Right renal pelvis (tissue), 4 donors: Measurements from ENCODE around the gene RPAP2. TPM values are rescaled to one million over a fixed set of nuclear protein-coding genes. Genes with fewer than 3 reads are reported as not detected.
"Not testable (repeated sequence)": the region's sequence is repeated elsewhere in the genome, so short reads cannot be mapped to it uniquely, and the experiment has no call there.

Experiments used
- DNase-seq, 4 donors: peaks; one replicate each; pipeline ENCODE4 v3.0.0-alpha.2; 2013; ENCODE audit warnings: low read depth in 4 of 4, low spot score in 3 of 4, missing footprints in 1 of 4
- polyA plus RNA-seq, 4 donors: library from polyadenylated mRNA; unstranded; fragments of 120-200 nt; gene quantifications; one replicate each; pipeline ENCODE4 v1.2.1, GENCODE V29; 2013; ENCODE audit not compliant: insufficient read length in 4 of 4

The RPAP2 gene
- polyA plus RNA-seq, 4 donors = 28.9 to 38.7 (median 36.0) TPM

DNA sequence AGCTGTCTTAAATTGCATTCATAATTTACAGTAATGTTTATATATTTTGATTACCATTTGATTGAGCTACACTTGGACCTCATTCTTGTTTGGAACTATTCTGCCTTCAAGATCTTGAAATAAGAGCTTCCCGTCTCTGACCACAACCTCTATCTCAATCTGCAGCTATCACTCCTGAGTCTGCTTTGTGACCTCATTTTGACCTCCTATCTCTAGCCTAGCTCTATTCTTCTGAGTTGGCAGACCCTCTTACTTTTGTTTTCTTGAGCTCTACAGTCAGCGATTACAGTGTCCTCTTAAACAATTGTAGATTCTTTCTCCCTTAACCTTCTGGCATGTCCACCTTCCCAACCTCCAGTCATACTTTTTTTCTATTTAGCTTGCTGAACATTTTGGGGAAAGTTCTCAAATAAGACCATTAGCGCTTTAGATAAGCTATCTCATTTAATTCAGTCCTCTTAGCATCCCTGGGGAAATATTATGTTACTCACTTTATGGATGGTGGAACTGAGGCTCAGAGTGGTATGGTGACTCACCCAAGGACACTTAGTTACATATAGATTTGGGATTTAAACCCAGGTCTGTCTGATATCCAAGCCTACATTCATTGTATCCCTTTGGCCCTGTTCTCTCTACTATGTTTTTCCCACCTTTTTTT lies 19.1 kb downstream of the RPAP2 start:
- no peak for DNase-seq

DNA sequence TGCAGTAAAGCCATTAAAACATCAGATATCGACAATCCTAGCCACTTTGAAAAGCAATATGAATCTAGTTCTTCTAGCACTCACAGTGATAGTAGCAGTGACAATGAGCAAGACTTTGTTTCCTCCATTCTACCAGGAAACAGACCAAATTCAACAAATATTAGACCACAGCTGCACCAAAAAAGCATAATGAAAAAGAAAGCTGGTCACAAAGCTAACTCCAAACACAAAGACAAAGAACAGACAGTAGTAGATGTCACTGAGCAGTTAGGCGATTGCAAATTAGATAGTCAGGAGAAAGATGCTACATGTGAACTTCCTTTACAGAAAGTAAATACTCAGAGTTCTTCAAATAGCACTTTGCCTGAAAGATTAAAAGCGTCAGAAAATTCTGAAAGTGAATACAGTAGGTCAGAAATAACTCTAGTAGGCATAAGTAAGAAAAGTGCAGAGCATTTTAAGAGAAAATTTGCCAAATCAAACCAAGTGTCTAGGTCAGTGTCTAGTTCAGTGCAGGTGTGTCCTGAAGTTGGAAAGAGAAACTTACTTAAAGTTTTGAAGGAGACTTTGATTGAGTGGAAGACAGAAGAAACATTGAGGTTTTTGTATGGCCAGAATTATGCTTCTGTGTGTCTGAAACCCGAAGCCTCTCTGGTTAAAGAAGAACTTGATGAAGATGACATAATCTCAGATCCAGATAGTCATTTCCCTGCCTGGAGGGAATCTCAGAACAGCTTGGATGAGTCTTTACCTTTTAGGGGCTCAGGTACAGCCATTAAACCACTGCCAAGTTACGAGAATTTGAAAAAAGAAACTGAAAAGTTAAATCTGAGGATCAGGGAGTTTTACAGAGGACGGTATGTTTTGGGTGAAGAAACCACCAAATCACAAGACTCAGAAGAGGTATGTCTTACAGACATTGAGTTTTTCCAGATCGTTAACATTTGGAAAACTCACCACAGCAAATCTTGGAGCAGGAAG lies 24.9 kb downstream of the RPAP2 start:
- DNase-seq = no peak

DNA sequence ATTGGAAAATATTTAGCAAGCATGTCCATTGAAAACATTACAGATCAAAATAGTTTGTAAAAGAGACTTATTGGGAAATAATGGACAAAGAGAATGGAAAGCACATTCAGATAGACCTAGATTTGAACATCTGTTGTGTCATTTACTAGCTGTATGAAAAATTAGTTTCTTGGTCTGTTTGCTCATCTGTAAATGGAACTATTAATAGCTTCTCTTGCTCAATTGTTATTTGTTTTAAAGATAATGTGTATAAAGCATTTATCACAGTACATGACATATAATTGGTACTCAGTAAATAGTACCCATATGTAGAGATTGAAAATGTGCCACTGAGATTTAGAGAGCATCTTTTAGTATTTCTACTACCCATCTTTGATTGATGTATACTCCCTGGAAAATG lies 25.9 kb downstream of the RPAP2 start:
- no peak for DNase-seq

DNA sequence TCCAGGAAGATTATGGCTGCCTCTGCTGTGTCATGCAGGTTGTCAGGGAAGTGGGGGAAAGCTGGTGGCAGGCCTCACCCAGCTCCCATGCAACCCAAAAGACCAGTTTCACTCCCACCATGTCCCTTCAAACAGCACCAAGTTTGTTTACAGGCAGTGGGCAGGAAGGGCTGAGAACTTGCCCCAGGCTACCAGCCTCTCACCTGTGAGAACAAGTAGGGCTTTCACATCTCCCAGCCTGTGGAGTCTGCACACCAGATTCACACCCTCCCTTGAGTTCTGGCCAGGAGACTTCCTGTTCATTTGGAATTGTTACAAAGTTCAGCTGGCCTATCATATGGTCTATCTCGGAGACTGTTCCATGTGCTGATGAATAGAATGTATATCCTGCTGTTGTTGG lies 27.8 kb downstream of the RPAP2 start:
- DNase-seq = no peak

DNA sequence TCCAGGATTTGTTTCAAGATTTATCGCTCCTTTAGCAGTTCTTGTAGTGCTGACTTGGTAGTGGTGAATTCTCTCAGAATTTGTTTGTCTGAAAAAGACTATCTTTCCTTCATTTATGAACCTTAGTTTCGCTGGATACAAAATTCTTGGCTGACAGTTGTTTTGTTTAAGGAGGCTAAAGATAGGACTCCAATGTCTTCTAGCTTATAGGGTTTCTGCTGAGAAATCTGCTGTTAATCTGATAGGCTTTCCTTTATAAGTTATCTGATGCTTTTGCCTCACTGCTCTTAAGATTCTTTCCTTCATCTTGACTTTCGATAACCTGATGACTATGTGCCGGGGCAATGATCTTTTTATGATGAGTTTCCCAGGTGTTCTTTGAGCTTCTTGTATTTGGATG lies 28.9 kb downstream of the RPAP2 start:
- no peak for DNase-seq

DNA sequence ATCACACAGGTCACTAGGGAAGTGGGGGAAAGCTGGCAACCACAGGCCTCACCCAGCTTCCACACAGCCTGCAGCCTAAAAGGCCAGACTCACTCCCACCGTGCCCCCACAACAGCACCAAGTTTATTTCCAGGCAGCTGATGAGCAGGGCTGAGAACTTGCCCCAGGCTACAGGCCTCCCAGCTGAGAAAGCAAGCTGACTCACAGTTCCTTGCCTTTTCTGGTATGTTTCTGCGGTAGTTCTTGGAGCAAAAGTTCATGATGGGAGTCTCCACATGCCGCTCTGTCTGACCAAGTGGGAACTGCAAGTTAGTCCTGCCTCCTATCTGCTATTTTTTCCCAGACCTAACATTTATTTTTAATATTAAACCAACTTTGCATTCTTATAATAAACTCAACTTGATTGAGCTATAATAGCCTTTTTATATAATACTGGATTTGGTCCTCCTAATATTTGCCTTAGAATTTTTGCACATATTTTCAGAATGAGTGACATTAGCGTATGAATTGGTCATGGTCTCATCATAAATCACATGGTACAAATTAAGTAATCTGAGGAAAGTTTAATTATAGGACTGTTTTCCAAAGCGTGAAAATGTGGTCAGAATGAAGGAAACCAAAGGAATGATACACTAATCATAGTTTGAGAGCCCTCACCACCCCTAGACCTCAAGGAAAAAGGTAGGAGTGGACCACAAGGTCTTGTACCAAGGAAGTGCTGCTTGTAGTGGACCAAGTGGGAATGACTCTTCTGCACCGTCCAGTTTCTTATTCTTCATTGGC lies 30.7 kb downstream of the RPAP2 start:
- DNase-seq = no peak

DNA sequence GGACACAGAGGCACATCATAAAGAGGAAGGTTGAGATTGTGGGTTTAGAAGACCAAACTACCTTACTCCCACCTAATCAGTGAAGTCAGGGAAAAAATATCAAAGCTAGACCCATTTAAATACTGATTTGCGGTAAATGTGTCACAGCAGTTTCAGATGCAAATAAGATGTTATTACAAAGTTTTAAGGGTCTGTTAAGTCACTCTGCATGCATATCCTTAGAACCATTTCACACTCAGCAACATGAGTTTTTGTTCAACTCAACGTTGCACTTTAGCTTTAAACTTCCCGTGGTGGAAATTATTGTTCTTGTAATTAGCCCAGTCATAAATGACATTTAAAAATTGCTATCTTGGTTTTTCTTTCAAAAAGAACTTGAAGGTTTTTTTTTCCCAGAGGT lies 34.8 kb downstream of the RPAP2 start:
- DNase-seq = no peak

DNA sequence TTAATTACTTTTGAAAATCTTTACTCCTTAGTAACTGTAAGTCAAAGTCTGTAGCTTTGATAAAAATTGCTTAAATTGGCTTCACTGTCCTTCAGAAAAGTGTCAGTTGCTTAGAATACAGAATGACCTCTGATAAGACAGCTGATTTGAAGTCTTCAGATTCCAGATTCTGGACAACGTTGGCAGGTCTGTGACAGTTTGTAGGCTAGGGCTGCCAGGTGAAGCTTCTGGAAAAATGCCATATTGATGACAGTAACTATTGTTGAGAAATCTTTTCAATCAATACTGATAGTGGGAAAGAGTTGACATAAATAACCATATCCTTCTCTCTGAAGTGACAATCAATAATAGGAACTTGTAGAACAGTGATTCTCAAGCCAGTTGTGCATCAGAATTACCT lies 41.3 kb downstream of the RPAP2 start:
- no peak for DNase-seq

DNA sequence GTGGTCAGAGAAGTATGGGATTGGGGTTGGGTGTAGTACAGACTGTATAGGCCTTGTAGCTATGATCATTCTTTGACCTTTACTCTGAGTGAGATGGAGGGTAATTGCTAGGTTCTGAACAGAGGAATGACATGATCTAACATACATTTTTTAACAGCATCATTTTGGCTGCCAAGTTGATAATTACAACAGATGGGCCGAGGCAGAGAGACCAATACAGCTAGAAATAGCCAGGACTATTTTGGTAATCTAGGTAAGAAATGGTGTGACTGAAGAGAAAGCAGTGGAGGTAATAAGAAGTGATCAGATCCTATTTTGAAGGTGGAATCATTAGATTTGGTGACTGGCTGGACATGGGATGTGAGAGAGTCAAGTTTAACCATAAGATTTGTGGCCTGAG lies 43.5 kb downstream of the RPAP2 start:
- DNase-seq = no peak

DNA sequence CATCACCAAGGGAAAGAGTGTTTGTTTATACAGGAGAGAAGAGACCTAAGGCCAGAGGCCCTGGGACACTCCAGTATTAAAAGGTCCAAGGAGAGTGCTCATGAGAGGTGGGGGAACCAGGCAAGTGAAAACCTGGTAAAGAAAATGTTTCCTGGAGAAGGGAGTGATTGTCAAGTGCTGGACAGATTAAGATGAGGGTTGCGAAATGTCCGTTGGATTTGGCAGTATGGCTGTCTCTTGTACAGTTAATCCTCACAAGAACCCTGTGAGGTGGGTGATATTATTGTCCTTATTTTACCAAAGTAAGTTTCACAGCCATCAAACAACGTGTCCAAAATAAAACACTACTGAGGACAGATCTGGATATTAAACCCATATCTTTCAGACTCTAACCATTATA lies 44.2 kb downstream of the RPAP2 start:
- no peak for DNase-seq

DNA sequence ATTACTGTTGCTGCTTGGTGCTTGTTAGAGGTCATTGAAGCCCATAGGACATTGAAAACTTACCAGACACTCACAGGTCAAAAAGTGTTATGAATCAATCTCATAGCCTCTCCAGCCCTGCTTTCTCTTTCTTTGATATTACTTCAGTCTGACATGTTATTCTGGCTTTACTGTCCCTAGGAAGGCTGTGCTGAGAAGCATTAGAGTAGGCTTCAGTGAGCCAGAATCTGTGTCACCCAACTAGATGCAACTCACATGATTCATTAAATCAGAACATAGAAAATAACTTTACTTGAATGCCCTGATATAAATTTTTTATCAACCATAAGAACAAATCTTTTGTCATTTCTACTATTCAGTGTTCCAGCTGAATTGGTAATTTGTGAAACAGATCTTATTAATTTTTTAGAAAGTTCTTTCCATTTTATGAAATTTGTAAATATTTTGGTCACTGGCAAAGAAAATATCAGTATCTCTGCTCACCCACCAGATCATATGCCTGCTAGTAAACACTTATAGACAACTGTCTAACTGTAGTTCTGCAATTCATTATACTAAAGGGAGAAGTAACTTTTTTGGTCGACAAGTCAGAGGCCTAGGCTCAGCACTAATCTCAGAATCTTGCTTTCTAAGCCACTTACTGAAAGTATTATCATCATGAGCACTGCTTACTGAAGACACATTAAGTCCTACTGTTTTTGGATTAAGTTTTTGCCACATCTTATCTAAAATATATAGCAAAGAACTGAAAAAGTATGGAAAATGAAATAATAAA lies 48.2 kb downstream of the RPAP2 start:
- DNase-seq = no peak

DNA sequence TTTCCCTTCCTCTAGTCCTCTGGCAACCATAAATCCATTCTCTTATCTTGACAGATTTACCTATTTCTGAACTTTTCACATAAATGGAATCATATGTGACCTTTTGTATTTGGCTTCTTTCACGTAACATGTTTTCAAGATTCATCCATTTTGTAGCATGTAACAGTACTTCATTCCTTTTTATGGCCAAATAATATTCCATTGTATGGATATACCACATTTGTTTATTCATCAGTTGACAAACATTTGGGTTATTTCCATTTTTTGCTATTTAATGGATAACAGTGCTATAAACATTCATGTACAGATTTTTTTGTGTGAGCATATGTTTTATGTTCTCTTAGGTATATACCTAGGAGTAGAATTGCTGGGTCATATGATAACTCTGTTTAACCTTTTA lies 54.0 kb downstream of the RPAP2 start:
- DNase-seq = no peak

DNA sequence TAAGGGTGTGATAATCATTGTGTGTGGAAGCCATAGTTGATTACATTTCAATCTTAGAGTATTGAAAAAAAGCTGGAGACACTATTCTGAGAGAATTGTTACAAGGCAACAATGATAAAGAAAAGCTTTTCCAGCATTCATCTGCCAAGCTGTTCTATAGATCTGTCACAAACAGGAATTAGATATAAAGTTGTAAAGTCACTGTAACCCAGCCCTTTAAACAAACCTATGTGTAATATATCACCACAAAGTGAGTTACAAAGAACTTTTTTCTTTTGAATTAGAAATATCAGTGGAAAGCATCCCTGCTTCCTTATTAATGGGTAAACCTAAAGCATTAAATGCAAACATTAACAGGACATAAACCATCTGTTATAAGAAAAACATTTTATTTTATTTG lies 55.4 kb downstream of the RPAP2 start:
- DNase-seq = no peak

DNA sequence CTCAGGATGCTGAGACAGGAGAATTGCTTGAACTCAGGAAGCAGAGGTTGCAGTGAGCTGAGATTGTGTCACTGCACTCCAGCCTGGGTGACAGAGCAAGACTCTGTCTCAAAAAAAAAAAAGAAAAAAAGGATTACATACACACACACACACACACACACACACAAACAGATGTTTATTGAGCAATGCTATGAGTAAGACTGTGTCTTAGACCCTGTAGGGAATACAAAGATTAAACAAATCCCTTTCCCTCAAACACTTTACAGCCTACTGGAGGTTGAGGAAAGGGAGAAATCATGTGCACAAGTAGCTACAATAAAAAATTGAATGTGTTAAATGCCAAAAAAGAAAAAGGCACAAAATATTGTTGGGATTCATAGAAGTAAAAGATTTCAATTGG lies 58.1 kb downstream of the RPAP2 start:
- no peak for DNase-seq

DNA sequence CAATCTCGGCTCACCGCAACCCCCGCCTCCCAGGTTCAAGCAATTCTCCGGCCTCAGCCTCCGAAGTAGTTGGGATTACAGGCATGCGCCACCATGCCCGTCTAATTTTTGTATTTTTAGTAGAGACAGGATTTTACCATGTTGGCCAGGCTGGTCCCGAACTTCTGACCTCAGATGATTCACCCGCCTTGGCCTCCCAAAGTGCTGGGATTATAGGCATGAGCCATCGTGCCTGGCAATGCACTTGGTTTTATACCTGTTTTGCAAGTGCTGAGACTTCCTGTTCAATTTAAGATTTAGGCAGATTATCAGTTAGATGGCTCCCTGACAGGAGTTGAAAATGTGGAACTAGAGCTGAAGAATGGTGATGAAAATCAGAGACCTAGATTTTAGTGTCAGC lies 60.5 kb downstream of the RPAP2 start:
- DNase-seq = not testable (repeated sequence)

DNA sequence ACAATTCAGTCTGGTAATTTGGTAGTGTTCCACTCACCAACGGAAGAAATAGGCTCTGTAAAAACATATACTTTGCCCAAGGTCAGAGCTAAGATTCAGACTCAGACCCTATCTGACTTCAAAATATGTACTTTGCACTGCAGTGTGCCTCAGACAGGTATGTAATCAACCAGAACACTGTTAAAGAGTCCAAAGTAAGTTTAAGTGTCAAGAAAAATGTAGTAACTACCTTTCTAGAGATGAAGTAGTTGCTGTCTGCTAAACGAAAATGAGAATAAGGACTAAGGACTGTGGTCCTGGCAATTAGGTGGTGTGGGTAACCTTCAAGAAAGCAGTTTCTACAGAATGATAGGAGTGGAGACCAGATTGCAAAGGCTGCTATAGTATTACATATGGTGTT lies 61.1 kb downstream of the RPAP2 start:
- DNase-seq = no peak

DNA sequence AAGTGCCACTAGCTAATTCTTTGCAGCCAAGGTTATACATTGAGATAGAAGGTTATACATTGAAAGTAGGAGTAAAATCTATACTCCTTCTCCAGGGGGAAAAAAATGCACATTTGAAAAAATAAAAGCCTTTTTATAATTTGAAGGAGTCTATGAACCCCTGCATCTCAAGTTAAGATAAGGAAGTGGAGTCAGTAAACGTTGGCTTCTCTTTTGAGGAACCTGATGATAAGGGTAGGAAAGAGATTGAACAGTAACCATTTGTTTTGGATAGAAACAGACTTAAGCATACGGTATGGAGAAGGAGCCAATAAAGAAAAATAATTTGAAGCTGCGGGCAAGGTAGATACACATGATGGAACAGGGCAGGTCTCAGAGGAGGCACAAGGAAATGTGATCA lies 64.1 kb downstream of the RPAP2 start:
- DNase-seq = no peak

DNA sequence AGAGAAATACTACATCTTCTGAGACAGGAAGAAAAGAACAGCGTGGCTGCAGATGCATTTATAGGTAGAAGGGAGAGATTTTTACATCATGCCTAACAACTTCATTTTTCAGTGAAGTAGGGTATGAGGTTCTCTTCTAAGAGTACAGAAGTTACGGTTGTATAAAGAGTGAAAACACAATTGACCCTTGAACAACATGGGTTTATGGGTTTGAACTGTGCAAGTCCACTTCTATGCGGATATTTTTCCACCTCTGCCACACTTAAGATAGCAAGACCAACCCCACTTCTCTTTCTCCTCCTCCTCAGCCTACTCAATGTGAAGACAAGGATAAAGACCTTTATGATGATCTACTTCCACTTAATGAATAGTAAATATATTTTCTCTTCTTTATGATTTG lies 64.5 kb downstream of the RPAP2 start:
- DNase-seq = no peak

DNA sequence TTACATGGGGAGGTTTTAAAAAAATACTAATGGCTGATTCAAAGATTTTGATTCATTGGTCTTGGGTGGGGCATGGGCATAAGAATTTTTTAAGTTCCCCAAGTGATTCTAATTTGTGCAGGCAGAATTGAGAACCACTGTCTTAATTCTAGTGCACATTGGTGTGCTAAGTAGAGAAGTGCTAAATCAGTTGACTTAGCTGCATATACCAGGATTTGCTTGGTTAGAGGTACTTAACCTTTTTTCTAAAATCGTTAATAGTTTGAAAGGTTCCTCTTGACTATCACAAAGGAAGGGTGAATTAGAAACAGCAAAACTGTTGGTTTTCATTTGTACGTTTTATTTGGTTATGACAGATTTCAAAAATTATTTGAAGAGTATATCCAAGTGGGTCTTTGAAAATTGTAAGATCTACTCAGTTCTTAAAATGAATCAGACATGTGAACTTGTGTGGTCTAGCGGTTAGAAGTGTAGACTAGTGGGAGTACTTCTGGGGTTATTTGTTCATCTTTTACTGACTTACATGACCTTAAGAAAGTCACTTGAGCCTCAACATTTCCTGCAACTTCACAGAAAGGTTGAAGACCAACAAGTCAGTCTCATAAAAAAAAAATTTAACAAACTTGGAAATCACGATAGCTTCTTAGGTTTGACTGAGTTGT lies 66.7 kb downstream of the RPAP2 start:
- DNase-seq = no peak

DNA sequence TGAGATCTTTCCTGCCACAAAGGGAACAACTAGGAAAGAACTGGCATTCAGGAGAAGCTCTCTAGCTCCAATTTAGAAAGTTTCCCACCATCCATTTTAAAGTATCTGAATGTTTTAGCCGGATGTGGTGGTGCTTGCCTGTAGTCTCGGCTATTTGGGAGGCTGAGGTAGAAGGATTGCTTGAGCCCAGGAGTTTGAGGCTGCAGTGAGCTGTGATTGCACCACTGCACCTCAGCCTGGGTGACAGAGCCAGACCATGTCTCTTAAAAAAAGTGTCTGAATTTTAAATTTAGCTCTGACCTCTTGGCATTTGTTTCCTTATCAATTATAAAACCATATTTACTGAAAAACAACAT lies 67.2 kb downstream of the RPAP2 start:
- no peak for DNase-seq
